GM12873 (cell line): ENCODE results near the gene DOC2B.

Source experiments
- CTCF ChIP-seq: IDR thresholded peaks from 2 replicates; pipeline ENCODE4 v1.5.1; 2012; ENCODE audit warnings: low read depth, mild to moderate bottlenecking, moderate library complexity, low read length, control low read depth; ENCODE audit not compliant: insufficient read depth; ENCODE audit errors: missing control alignments

The DOC2B gene

GRCh38 chr17:194828-195602 is 13.6 kb upstream of the DOC2B start:
- TF ChIP-seq CTCF, result no peak

- no peak for TF ChIP-seq CTCF
These were observed 12.7 kb upstream of the DOC2B start for GRCh38 chr17:193841-194806.

GRCh38 chr17:193426-193810 is 12.0 kb upstream of the DOC2B start:
- TF ChIP-seq CTCF, result no peak

GRCh38 chr17:192666-193425 is 11.4 kb upstream of the DOC2B start:
- no peak for TF ChIP-seq CTCF

GRCh38 chr17:189444-189843 is 8.0 kb upstream of the DOC2B start:
- no peak for TF ChIP-seq CTCF

- no peak for TF ChIP-seq CTCF
These were observed 5.7 kb upstream of the DOC2B start for GRCh38 chr17:187130-187529.
